GM12878 (cell line): ENCODE data around the gene SIRT5. TPM values are rescaled to one million over a fixed set of nuclear protein-coding genes. Genes with fewer than 3 reads are reported as not detected.
A peak's percentile ranks its signal among the peaks of the same experiment; 100 is the strongest.

Source experiments
- BACH1 ChIP-seq: fragments of 450-650 bp; IDR thresholded peaks from 2 replicates; pipeline ENCODE4 v1.6.1; 2017; ENCODE audit warnings: mild to moderate bottlenecking, borderline replicate concordance
- CUX1 ChIP-seq: IDR thresholded peaks from 2 replicates; pipeline ENCODE4 v1.6.1; 2012; ENCODE audit warnings: improper control_type of control experiment, low read depth, low read length; ENCODE audit not compliant: insufficient replicate concordance
- EGR1 ChIP-seq, 2 experiments: IDR thresholded peaks; 1 replicate in 1 of 2; 2 replicates in 1 of 2; pipeline ENCODE4 v1.6.1; 2011 to 2012; ENCODE audit warnings: low read depth in 2 of 2, low read length in 2 of 2, borderline replicate concordance in 1 of 2, mild to moderate bottlenecking in 1 of 2, moderate library complexity in 1 of 2
- FOXM1 ChIP-seq: IDR thresholded peaks from 2 replicates; pipeline ENCODE4 v1.6.1; 2012; ENCODE audit warnings: low read depth, mild to moderate bottlenecking, inconsistent platforms, low read length, moderate library complexity
- LARP7 ChIP-seq: fragments of 450-650 bp; IDR thresholded peaks from 2 replicates; pipeline ENCODE4 v1.6.1; 2017; ENCODE audit warnings: mild to moderate bottlenecking
- POLR2A ChIP-seq: IDR thresholded peaks from 2 replicates; pipeline ENCODE4 v1.6.1; 2011; ENCODE audit warnings: low read depth, mild to moderate bottlenecking, low read length
- SREBF1 ChIP-seq: IDR thresholded peaks from 2 replicates; pipeline ENCODE4 v1.6.1; 2012; ENCODE audit warnings: mild to moderate bottlenecking, low read length
- TAF1 ChIP-seq: IDR thresholded peaks from 2 replicates; pipeline ENCODE4 v1.6.1; 2011; ENCODE audit warnings: mild to moderate bottlenecking, low read depth, low read length, borderline replicate concordance
- TCF12 ChIP-seq: IDR thresholded peaks from 2 replicates; pipeline ENCODE4 v1.6.1; 2011; ENCODE audit warnings: low read depth, mild to moderate bottlenecking, low read length
- ZNF592 ChIP-seq: fragments of 450-650 bp; IDR thresholded peaks from 2 replicates; pipeline ENCODE4 v1.6.1; 2017; ENCODE audit warnings: mild to moderate bottlenecking, moderate library complexity
- ZNF687 ChIP-seq: fragments of 450-650 bp; IDR thresholded peaks from 2 replicates; pipeline ENCODE4 v1.6.1; 2017; ENCODE audit warnings: mild to moderate bottlenecking, moderate library complexity
- polyA plus RNA-seq, 11 experiments: library from polyadenylated mRNA; depleted of rRNA in 4 of 11; unstranded in 6 of 11; stranded (reverse) in 5 of 11; fragments of >200 nt; fragmentation: Nextera tagmentation in 4 of 11; fragmentation: Illumina TruSeq in 1 of 11; extraction: Ambion mirVana in 4 of 11; extraction: Trizol in 1 of 11; gene quantifications; 1 replicate in 1 of 11; 2 replicates in 10 of 11; pipeline versions ENCODE4 v1.2.1 to v1.2.3, GENCODE V29; 2011 to 2016; ENCODE audit warnings: inconsistent platforms in 2 of 11, missing spikeins in 2 of 11, low read depth in 1 of 11
- total RNA-seq, 4 experiments: library from RNA; depleted of rRNA in 3 of 4; stranded (reverse); fragments of >200 nt in 3 of 4; fragmentation: Illumina TruSeq in 1 of 4; extraction: Trizol in 1 of 4; gene quantifications; 2 replicates each; pipeline versions ENCODE4 v1.2.1 to v1.2.3, GENCODE V29; 2013 to 2021
- TF ChIP-seq, protein P1 (sequence below): fragments of 450-650 bp; IDR thresholded peaks from 2 replicates; pipeline ENCODE4 v1.6.1; 2016; ENCODE audit warnings: mild to moderate bottlenecking
- TF ChIP-seq, protein P2 (sequence below): fragments of 450-650 bp; conservative IDR thresholded peaks from 2 replicates; pipeline ENCODE4 v1.6.1; 2017; ENCODE audit warnings: mild to moderate bottlenecking, moderate library complexity

The SIRT5 gene
- total and polyA plus RNA-seq, 10 of the 15 experiments (the other 5 are each of a cell fraction or from before 2014, with no cell fraction given) = 1.7 to 12.4 (median 10.0) TPM

DNA sequence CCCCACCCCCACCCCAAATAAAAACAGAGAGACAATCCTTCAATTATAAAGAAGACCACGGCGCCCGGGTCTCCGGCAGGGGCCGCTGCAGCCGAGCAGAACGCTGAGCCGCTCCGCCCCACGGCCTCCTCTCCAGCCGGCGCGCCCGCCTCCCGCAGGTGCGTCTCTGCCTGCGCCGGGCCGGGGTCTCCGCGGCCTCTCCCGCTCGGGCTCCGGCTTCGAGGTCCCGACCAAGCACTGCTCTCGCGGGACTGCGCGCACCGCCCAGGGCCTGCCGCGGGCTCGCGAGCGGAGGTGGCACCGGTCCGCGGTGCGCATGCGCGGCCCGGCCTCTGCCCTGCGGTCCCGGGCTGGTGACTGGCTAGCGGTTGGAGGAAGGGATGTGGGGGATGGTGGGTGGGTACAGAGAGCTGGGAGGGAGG lies 241 bp upstream of the SIRT5 start (continued):
- TF ChIP-seq, protein P1, sequence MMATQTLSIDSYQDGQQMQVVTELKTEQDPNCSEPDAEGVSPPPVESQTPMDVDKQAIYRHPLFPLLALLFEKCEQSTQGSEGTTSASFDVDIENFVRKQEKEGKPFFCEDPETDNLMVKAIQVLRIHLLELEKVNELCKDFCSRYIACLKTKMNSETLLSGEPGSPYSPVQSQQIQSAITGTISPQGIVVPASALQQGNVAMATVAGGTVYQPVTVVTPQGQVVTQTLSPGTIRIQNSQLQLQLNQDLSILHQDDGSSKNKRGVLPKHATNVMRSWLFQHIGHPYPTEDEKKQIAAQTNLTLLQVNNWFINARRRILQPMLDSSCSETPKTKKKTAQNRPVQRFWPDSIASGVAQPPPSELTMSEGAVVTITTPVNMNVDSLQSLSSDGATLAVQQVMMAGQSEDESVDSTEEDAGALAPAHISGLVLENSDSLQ = no peak
- TF ChIP-seq SREBF1 = no peak
- TF ChIP-seq POLR2A = peak; percentile 72; the same call in 1 of the 2 replicates
- TF ChIP-seq CUX1 = no peak
- peak; percentile 78 for TF ChIP-seq ZNF687
- peak; percentile 37; the same call in 1 of the 2 replicates for TF ChIP-seq LARP7
- TF ChIP-seq BACH1 = peak; percentile 79
- peak; percentile 52; the same call in 1 of the 2 replicates for TF ChIP-seq TCF12
- 0 out of 3 replicates have a peak, but pooled peaks of 1 of the 2 experiments have one; percentile 57 for TF ChIP-seq EGR1 (IDR thresholded peaks at IDR 0.05; ENCODE audit: borderline replicate concordance in 1 of 2, low read depth in 2 of 2, low read length in 2 of 2)
- peak; percentile 65; the same call in 1 of the 2 replicates for TF ChIP-seq ZNF592
- TF ChIP-seq, protein P2, sequence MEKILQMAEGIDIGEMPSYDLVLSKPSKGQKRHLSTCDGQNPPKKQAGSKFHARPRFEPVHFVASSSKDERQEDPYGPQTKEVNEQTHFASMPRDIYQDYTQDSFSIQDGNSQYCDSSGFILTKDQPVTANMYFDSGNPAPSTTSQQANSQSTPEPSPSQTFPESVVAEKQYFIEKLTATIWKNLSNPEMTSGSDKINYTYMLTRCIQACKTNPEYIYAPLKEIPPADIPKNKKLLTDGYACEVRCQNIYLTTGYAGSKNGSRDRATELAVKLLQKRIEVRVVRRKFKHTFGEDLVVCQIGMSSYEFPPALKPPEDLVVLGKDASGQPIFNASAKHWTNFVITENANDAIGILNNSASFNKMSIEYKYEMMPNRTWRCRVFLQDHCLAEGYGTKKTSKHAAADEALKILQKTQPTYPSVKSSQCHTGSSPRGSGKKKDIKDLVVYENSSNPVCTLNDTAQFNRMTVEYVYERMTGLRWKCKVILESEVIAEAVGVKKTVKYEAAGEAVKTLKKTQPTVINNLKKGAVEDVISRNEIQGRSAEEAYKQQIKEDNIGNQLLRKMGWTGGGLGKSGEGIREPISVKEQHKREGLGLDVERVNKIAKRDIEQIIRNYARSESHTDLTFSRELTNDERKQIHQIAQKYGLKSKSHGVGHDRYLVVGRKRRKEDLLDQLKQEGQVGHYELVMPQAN = 0 out of 2 replicates have a peak, but pooled peaks have one; percentile 51
- TF ChIP-seq TAF1 = 0 out of 2 replicates have a peak, but pooled peaks have one; percentile 42
- TF ChIP-seq FOXM1 = no peak
